ENCODE results near the gene ERCC1. TPM values are rescaled to one million over a fixed set of nuclear protein-coding genes. Genes with fewer than 3 reads are reported as not detected.
A peak's percentile ranks its signal among the peaks of the same experiment; 100 is the strongest.
"Not testable (repeated sequence)": the region's sequence is repeated elsewhere in the genome, so short reads cannot be mapped to it uniquely, and the experiment has no call there.

The ERCC1 gene
- polyA plus RNA-seq, 1 donor from 2014 or later, result 50.2 TPM

GRCh38 chr19:45445139-45445538 is 21.4 kb upstream of the ERCC1 start:
- Mint-ChIP-seq H3K36me3 (peaks cover 5% of the 10 kb centered on the region), H3K9me3 (no peaks in the 10 kb centered on the region)

GRCh38 chr19:45444318-45445041 is 20.8 kb upstream of the ERCC1 start:
- no peaks in the 10 kb centered on the region for H3K27me3 Mint-ChIP-seq
- peak overlapping the region; percentile 39 to 96 (median 86) for H3K4me3 Mint-ChIP-seq
- H3K36me3 Mint-ChIP-seq, result peaks cover 5% of the 10 kb centered on the region
- peak overlapping the region; percentile 81 to 98 (median 97) for H3K27ac Mint-ChIP-seq
- no peaks in the 10 kb centered on the region for H3K9me3 Mint-ChIP-seq
- H3K4me1 Mint-ChIP-seq, result peaks cover 28 to 41% (median 33%) of the 10 kb centered on the region in 3 donors

More at GRCh38 chr19:45445139-45445538, 21.4 kb upstream of the ERCC1 start:
- H3K27me3 Mint-ChIP-seq, result no peaks in the 10 kb centered on the region
- peak overlapping the region; percentile 81 to 98 (median 97) for H3K27ac Mint-ChIP-seq
- H3K4me1 Mint-ChIP-seq, result peaks cover 32 to 45% (median 39%) of the 10 kb centered on the region in 3 donors
- peak overlapping the region; percentile 14 to 89 (median 61) for H3K4me3 Mint-ChIP-seq

- peak overlapping the region; percentile 39 to 93 (median 82) for H3K4me3 Mint-ChIP-seq
- H3K36me3 Mint-ChIP-seq, result peaks cover 5% of the 10 kb centered on the region
- H3K4me1 Mint-ChIP-seq, result peaks cover 25 to 38% (median 33%) of the 10 kb centered on the region in 3 donors
- no peaks in the 10 kb centered on the region for H3K9me3 Mint-ChIP-seq
- H3K27me3 Mint-ChIP-seq, result no peaks in the 10 kb centered on the region
- peak overlapping the region; percentile 81 to 98 (median 97) for H3K27ac Mint-ChIP-seq
These were observed 20.0 kb upstream of the ERCC1 start for GRCh38 chr19:45443462-45444317.

GRCh38 chr19:45442778-45443461 is 19.2 kb upstream of the ERCC1 start:
- Mint-ChIP-seq H3K4me1 (peaks cover 25 to 36% (median 33%) of the 10 kb centered on the region in 3 donors), H3K9me3 (no peaks in the 10 kb centered on the region), H3K27ac (peak overlapping the region; percentile 81 to 98 (median 97))

GRCh38 chr19:45442408-45442777 is 18.7 kb upstream of the ERCC1 start:
- Mint-ChIP-seq H3K9me3 (no peaks in the 10 kb centered on the region), H3K4me1 (peaks cover 25 to 34% (median 32%) of the 10 kb centered on the region in 3 donors), H3K4me3 (peak overlapping the region in 2 of 4 donors; percentile 39 to 93), H3K27ac (peak overlapping the region; percentile 81 to 98 (median 97)), H3K36me3 (peaks cover 2% of the 10 kb centered on the region), H3K27me3 (no peaks in the 10 kb centered on the region)

More at GRCh38 chr19:45442778-45443461, 19.2 kb upstream of the ERCC1 start:
- Mint-ChIP-seq H3K4me3 (peak overlapping the region; percentile 39 to 93 (median 82)), H3K36me3 (peaks cover 2% of the 10 kb centered on the region), H3K27me3 (no peaks in the 10 kb centered on the region)

GRCh38 chr19:45440873-45441654 is 17.3 kb upstream of the ERCC1 start:
- Mint-ChIP-seq H3K4me1 (peaks cover 20 to 30% (median 27%) of the 10 kb centered on the region in 3 donors), H3K27me3 (no peaks in the 10 kb centered on the region), H3K9me3 (no peaks in the 10 kb centered on the region), H3K27ac (peak overlapping the region; percentile 72 to 94 (median 83)), H3K36me3 (peaks cover under 1% of the 10 kb centered on the region), H3K4me3 (peak overlapping the region; percentile 2 to 86 (median 72))

GRCh38 chr19:45440259-45440638 is 16.5 kb upstream of the ERCC1 start:
- Mint-ChIP-seq H3K4me3 (peak overlapping the region; percentile 70 to 89 (median 80)), H3K4me1 (peaks cover 19 to 27% (median 23%) of the 10 kb centered on the region in 3 donors), H3K36me3 (no peaks in the 10 kb centered on the region), H3K27me3 (no peaks in the 10 kb centered on the region), H3K27ac (peak overlapping the region; percentile 72 to 94 (median 83)), H3K9me3 (no peaks in the 10 kb centered on the region)

GRCh38 chr19:45439569-45440258 is 16.0 kb upstream of the ERCC1 start:
- H3K4me3 Mint-ChIP-seq, result peak overlapping the region; percentile 70 to 89 (median 82)
- no peaks in the 10 kb centered on the region for H3K27me3 Mint-ChIP-seq
- no peaks in the 10 kb centered on the region for H3K9me3 Mint-ChIP-seq
- no peaks in the 10 kb centered on the region for H3K36me3 Mint-ChIP-seq
- peak overlapping the region in 2 of 3 donors; percentile 72 to 94 for H3K27ac Mint-ChIP-seq
- H3K4me1 Mint-ChIP-seq, result peaks cover 17 to 23% (median 19%) of the 10 kb centered on the region in 3 donors

GRCh38 chr19:45439190-45439568 is 15.5 kb upstream of the ERCC1 start:
- peak overlapping the region in 1 of 3 donors; percentile 94 for H3K27ac Mint-ChIP-seq
- H3K36me3 Mint-ChIP-seq, result no peaks in the 10 kb centered on the region
- no peaks in the 10 kb centered on the region for H3K9me3 Mint-ChIP-seq
- peak overlapping the region in 3 of 4 donors; percentile 65 to 86 (median 78) for H3K4me3 Mint-ChIP-seq
- H3K27me3 Mint-ChIP-seq, result no peaks in the 10 kb centered on the region
- peaks cover 12 to 18% (median 15%) of the 10 kb centered on the region in 3 donors for H3K4me1 Mint-ChIP-seq

- Mint-ChIP-seq H3K27ac (no peak overlapping the region), H3K4me1 (peaks cover 5 to 9% (median 8%) of the 10 kb centered on the region in 3 donors), H3K4me3 (peak overlapping the region in 2 of 4 donors; percentile 6 to 33), H3K36me3 (no peaks in the 10 kb centered on the region), H3K27me3 (no peaks in the 10 kb centered on the region), H3K9me3 (no peaks in the 10 kb centered on the region)
These were observed 13.6 kb upstream of the ERCC1 start for GRCh38 chr19:45437328-45437727.

- not testable (repeated sequence) for H3K27ac Mint-ChIP-seq, H3K4me3 Mint-ChIP-seq, H3K4me1 Mint-ChIP-seq, H3K27me3 Mint-ChIP-seq, H3K9me3 Mint-ChIP-seq, H3K36me3 Mint-ChIP-seq
These were observed 8.8 kb upstream of the ERCC1 start for GRCh38 chr19:45432543-45432942.

- H3K27ac Mint-ChIP-seq, result peak overlapping the region in 1 of 3 donors; percentile 48
- peak overlapping the region in 1 of 4 donors; percentile 23 for H3K4me3 Mint-ChIP-seq
- H3K27me3 Mint-ChIP-seq, H3K9me3 Mint-ChIP-seq, H3K4me1 Mint-ChIP-seq, H3K36me3 Mint-ChIP-seq: not testable (repeated sequence)
These were observed 7.3 kb upstream of the ERCC1 start for GRCh38 chr19:45431008-45431407.

- H3K4me3 Mint-ChIP-seq, result peak overlapping the region in 2 of 4 donors; percentile 23 to 28
- H3K27me3 Mint-ChIP-seq, H3K36me3 Mint-ChIP-seq, H3K4me1 Mint-ChIP-seq, H3K9me3 Mint-ChIP-seq, H3K27ac Mint-ChIP-seq: not testable (repeated sequence)
These were observed 6.2 kb upstream of the ERCC1 start for GRCh38 chr19:45429896-45430295.

Measured in IgD-negative memory B cell (primary cell).